CD4-positive, alpha-beta T cell (primary cell): ENCODE results near the gene POLR3F. TPM values are rescaled to one million over a fixed set of nuclear protein-coding genes. Genes with fewer than 3 reads are reported as not detected.

Source experiments
- ATAC-seq: fragments of 200-7000 bp; cut with Tn5 transposase; one replicate; pipeline ENCODE4 v1.10.0; 2022; ENCODE audit warnings: mild to moderate bottlenecking; ENCODE audit not compliant: poor library complexity
- CTCF ChIA-PET: fragments of 350-600 bp; sonication (Branson Sonifier 250); formaldehyde crosslinking; loops from one replicate; lab custom pipeline; 2021; ENCODE audit warnings: antibody characterized with exemption, inconsistent platforms; lab: Charles Lee
- POLR2A ChIA-PET: fragments of 350-600 bp; sonication (Branson Sonifier 250); formaldehyde crosslinking; loops from one replicate; lab custom pipeline; 2021; ENCODE audit warnings: antibody characterized with exemption, inconsistent platforms; lab: Charles Lee
- DNase-seq, 14 experiments: peaks; one replicate each; pipeline ENCODE4 v3.0.0-alpha.2; 2013 to 2020; ENCODE audit warnings: mixed read lengths in 2 of 14
- H3K27ac ChIP-seq, 2 donors: one replicate each; pipeline versions ENCODE4 v1.5.1 to v1.7.0; 2013; ENCODE audit warnings: low read length in 2 of 2, low read depth in 1 of 2, mild to moderate bottlenecking in 1 of 2
- H3K27me3 ChIP-seq, 2 experiments: 1 replicate in 1 of 2; 2 replicates in 1 of 2; pipeline versions ENCODE4 v1.6.1 to v1.7.0; 2013; ENCODE audit warnings: low read length in 2 of 2, control low read depth in 1 of 2, mild to moderate bottlenecking in 1 of 2, moderate library complexity in 1 of 2; ENCODE audit not compliant: insufficient read depth in 2 of 2, control insufficient read depth in 1 of 2
- H3K36me3 ChIP-seq: one replicate; pipeline ENCODE4 v1.6.1; 2013; ENCODE audit warnings: low read length, control low read depth; ENCODE audit not compliant: insufficient read depth
- H3K4me1 ChIP-seq: one replicate; pipeline ENCODE4 v1.6.1; 2013; ENCODE audit warnings: low read length, control low read depth; ENCODE audit not compliant: insufficient read depth
- H3K4me3 ChIP-seq: one replicate; pipeline ENCODE4 v1.5.1; 2013; ENCODE audit warnings: mild to moderate bottlenecking, low read length, moderate library complexity
- H3K9me3 ChIP-seq, 2 experiments: 1 replicate in 1 of 2; 2 replicates in 1 of 2; pipeline versions ENCODE4 v1.6.1 to v1.7.0; 2013; ENCODE audit warnings: low read length in 2 of 2, mild to moderate bottlenecking in 2 of 2, control low read depth in 1 of 2, moderate library complexity in 1 of 2; ENCODE audit not compliant: control insufficient read depth in 1 of 2, insufficient read depth in 1 of 2
- H3K27ac Mint-ChIP-seq: one replicate; pipeline ENCODE4 v1.8.0; 2020; ENCODE audit warnings: mixed read lengths
- H3K27me3 Mint-ChIP-seq: one replicate; pipeline ENCODE4 v1.8.0; 2021; ENCODE audit warnings: mixed read lengths
- H3K36me3 Mint-ChIP-seq: one replicate; pipeline ENCODE4 v1.8.0; 2021; ENCODE audit warnings: low read depth, mixed read lengths
- H3K4me1 Mint-ChIP-seq: one replicate; pipeline ENCODE4 v1.8.0; 2021; ENCODE audit warnings: low read depth, mixed read lengths
- H3K4me3 Mint-ChIP-seq: one replicate; pipeline ENCODE4 v1.8.0; 2020; ENCODE audit warnings: mild to moderate bottlenecking, mixed read lengths
- H3K9me3 Mint-ChIP-seq: one replicate; pipeline ENCODE4 v1.8.0; 2020; ENCODE audit warnings: mixed read lengths
- intact Hi-C, 2 experiments: fragments of 100-400 bp; cut with DNase I in 1 of 2; cut with micrococcal nuclease in 1 of 2; formaldehyde crosslinking; loops; one replicate each; pipeline versions ENCODE4 v1.15.1 to v1.9.0; 2023 to 2025; cut with DNase I, micrococcal nuclease
- total RNA-seq, 174 experiments: library from RNA in 2 of 174; stranded (reverse) in 2 of 174; gene quantifications; one replicate each; pipeline ENCODE4 v1.2.3 and lab custom pipeline; 2021 to 2026
- TF ChIP-seq, protein P1 (sequence below): fragments of 200-600 bp; IDR thresholded peaks from one replicate; pipeline ENCODE4 v1.8.0; 2022; ENCODE audit warnings: antibody characterized with exemption, mild to moderate bottlenecking

The POLR3F gene
- total RNA-seq, 2 experiments from 2014 or later, result 7.9 to 8.8 TPM

- no peaks in the 10 kb centered on the region for H3K4me1 Mint-ChIP-seq
- POLR2A ChIA-PET, result no interaction called here
These were observed 38.6 kb upstream of the POLR3F start for GRCh38 chr20:18428490-18429173.

DNA sequence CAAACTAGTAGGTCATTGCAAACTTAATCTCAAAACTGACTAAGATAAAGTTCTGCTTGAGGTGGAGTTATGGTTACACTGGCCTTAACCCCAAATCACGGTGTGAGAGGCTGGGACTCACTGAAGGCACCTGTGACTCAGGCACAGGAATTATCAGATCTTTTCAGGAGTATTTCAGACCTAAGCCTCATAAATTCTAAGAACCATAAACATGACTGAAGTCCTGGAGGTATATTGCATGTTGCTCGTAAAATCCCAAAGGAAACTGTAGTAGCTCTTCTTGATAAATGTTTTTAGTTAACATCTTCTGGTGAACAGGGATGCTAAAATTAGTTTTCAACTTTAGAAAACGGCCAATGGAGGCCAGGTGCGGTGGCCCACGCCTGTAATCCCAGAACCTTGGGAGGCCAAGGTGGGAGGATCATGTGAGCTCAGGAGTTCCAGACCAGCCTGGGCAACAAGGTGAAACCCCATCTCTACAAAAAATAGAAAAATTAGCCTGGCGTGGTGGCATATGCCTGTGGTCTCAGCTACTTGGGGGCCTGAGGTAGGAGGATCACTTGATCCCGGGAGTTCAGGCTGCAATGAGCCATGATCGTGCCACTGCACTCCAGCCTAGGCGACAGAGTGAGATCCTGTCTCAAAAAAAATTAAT lies 36.9 kb upstream of the POLR3F start:
- no peaks in the 10 kb centered on the region for H3K27me3 Mint-ChIP-seq
- no peaks in the 10 kb centered on the region for H3K4me1 Mint-ChIP-seq
- ATAC-seq (no peak), DNase-seq (no peak)
- no peaks in the 10 kb centered on the region for H3K9me3 ChIP-seq
- no peaks in the 10 kb centered on the region for H3K9me3 Mint-ChIP-seq
- POLR2A ChIA-PET, result no interaction called here
- no peak overlapping the region for H3K27ac ChIP-seq
- H3K27ac Mint-ChIP-seq, result no peak overlapping the region
- no peaks in the 10 kb centered on the region for H3K27me3 ChIP-seq
- intact Hi-C loops, result no loop called here
- no peaks in the 10 kb centered on the region for H3K36me3 ChIP-seq
- CTCF ChIA-PET, result no interaction called here
- TF ChIP-seq, protein P1, sequence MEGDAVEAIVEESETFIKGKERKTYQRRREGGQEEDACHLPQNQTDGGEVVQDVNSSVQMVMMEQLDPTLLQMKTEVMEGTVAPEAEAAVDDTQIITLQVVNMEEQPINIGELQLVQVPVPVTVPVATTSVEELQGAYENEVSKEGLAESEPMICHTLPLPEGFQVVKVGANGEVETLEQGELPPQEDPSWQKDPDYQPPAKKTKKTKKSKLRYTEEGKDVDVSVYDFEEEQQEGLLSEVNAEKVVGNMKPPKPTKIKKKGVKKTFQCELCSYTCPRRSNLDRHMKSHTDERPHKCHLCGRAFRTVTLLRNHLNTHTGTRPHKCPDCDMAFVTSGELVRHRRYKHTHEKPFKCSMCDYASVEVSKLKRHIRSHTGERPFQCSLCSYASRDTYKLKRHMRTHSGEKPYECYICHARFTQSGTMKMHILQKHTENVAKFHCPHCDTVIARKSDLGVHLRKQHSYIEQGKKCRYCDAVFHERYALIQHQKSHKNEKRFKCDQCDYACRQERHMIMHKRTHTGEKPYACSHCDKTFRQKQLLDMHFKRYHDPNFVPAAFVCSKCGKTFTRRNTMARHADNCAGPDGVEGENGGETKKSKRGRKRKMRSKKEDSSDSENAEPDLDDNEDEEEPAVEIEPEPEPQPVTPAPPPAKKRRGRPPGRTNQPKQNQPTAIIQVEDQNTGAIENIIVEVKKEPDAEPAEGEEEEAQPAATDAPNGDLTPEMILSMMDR, result no peak
- no peak overlapping the region for H3K4me3 ChIP-seq
- no peaks in the 10 kb centered on the region for H3K4me1 ChIP-seq
- H3K4me3 Mint-ChIP-seq, result no peak overlapping the region
- H3K36me3 Mint-ChIP-seq, result no peaks in the 10 kb centered on the region

More at GRCh38 chr20:18428490-18429173, 38.6 kb upstream of the POLR3F start:
- H3K27me3 Mint-ChIP-seq, result no peaks in the 10 kb centered on the region
- CTCF ChIA-PET, result no interaction called here
- no peaks in the 10 kb centered on the region for H3K9me3 ChIP-seq
- no peak overlapping the region for H3K4me3 Mint-ChIP-seq
- H3K27me3 ChIP-seq, result no peaks in the 10 kb centered on the region
- H3K36me3 Mint-ChIP-seq, result no peaks in the 10 kb centered on the region
- no peaks in the 10 kb centered on the region for H3K9me3 Mint-ChIP-seq
- TF ChIP-seq, protein P1, result no peak
- no peak for ATAC-seq
- no peaks in the 10 kb centered on the region for H3K36me3 ChIP-seq
- no peak overlapping the region for H3K27ac ChIP-seq
- intact Hi-C loops, result no loop called here
- no peaks in the 10 kb centered on the region for H3K4me1 ChIP-seq
- H3K27ac Mint-ChIP-seq, result no peak overlapping the region
- H3K4me3 ChIP-seq, result no peak overlapping the region
- no peak for DNase-seq

GRCh38 chr20:18431206-18431605 lies 36.0 kb upstream of the POLR3F start:
- CTCF ChIA-PET, result no interaction called here
- Mint-ChIP-seq H3K9me3 (no peaks in the 10 kb centered on the region), H3K36me3 (no peaks in the 10 kb centered on the region), H3K4me1 (no peaks in the 10 kb centered on the region), H3K27ac (no peak overlapping the region), H3K4me3 (no peak overlapping the region), H3K27me3 (no peaks in the 10 kb centered on the region)
- Histone ChIP-seq H3K9me3 (no peaks in the 10 kb centered on the region), H3K4me1 (no peaks in the 10 kb centered on the region), H3K27me3 (no peaks in the 10 kb centered on the region), H3K36me3 (no peaks in the 10 kb centered on the region), H3K27ac (no peak overlapping the region), H3K4me3 (no peak overlapping the region)
- ATAC-seq, result no peak
- TF ChIP-seq, protein P1, result no peak
- intact Hi-C loops, result no loop called here
- no peak for DNase-seq
- POLR2A ChIA-PET, result no interaction called here
